ENCODE measurements around the gene DHRS12.

Gene DHRS12

GRCh38 chr13:51803422-51804294, at the start of gene DHRS12:
Gene DHRS12, minus strand, starts transcription at chr13:51804163. Its CDS starts 4,504 bp downstream, at chr13:51799659.
- peak; percentile 82 for DNase-seq (ENCODE audit: low read depth)

- DNase-seq (ENCODE audit: low read depth): peak; percentile 39
Measured at GRCh38 chr13:51849145-51850101, 45.5 kb upstream of the DHRS12 start.

GRCh38 chr13:51848674-51849073, 44.7 kb upstream of the DHRS12 start:
- DNase-seq (ENCODE audit: low read depth): no peak

GRCh38 chr13:51846756-51847155, 42.8 kb upstream of the DHRS12 start:
- no peak for DNase-seq (ENCODE audit: low read depth)

GRCh38 chr13:51845574-51846318, 41.8 kb upstream of the DHRS12 start:
- DNase-seq (ENCODE audit: low read depth): no peak

- DNase-seq (ENCODE audit: low read depth): peak; percentile 61
Measured at GRCh38 chr13:51844862-51845573, 41.1 kb upstream of the DHRS12 start, which contains the start of gene TMEM272. Gene TMEM272, minus strand, starts transcription at chr13:51845177. Its CDS starts 6,647 bp downstream, at chr13:51838530.

GRCh38 chr13:51843529-51843928, 39.6 kb upstream of the DHRS12 start:
- no peak for DNase-seq (ENCODE audit: low read depth)

GRCh38 chr13:51841732-51842131, 37.8 kb upstream of the DHRS12 start:
- no peak for DNase-seq (ENCODE audit: low read depth)

GRCh38 chr13:51840917-51841316, 37.0 kb upstream of the DHRS12 start:
- DNase-seq (ENCODE audit: low read depth): no peak

- DNase-seq (ENCODE audit: low read depth): no peak
Measured at GRCh38 chr13:51839711-51840540, 36.0 kb upstream of the DHRS12 start.

GRCh38 chr13:51838240-51838846, 34.4 kb upstream of the DHRS12 start:
- DNase-seq (ENCODE audit: low read depth): no peak

GRCh38 chr13:51837016-51837415, 33.1 kb upstream of the DHRS12 start:
- no peak for DNase-seq (ENCODE audit: low read depth)

- no peak for DNase-seq (ENCODE audit: low read depth)
Measured at GRCh38 chr13:51834581-51835171, 30.7 kb upstream of the DHRS12 start.

- no peak for DNase-seq (ENCODE audit: low read depth)
Measured at GRCh38 chr13:51833980-51834379, 30.0 kb upstream of the DHRS12 start.

GRCh38 chr13:51832471-51833152, 28.6 kb upstream of the DHRS12 start:
- no peak for DNase-seq (ENCODE audit: low read depth)

- no peak for DNase-seq (ENCODE audit: low read depth)
Measured at GRCh38 chr13:51831519-51831918, 27.6 kb upstream of the DHRS12 start.

- no peak for DNase-seq (ENCODE audit: low read depth)
Measured at GRCh38 chr13:51829568-51829899, 25.6 kb upstream of the DHRS12 start.

GRCh38 chr13:51828730-51829567, 25.0 kb upstream of the DHRS12 start:
- no peak for DNase-seq (ENCODE audit: low read depth)

Measured in activated T-cell treated with anti-CD3 and anti-CD28 coated beads for 48 hours (primary cell).